ENCODE data around the gene DESI2. TPM values are rescaled to one million over a fixed set of nuclear protein-coding genes. Genes with fewer than 3 reads are reported as not detected.

Gene DESI2
- total RNA-seq, 1 experiment from 2014 or later: 58.7 TPM

GRCh38 chr1:244653439-244654107, 647 bp downstream of the DESI2 start:
- POLR2A ChIA-PET (ENCODE audit: unreplicated experiment): interaction anchor here (0.5 kb wide), 1 partner anchor 83 kb away, joined by 14 read pairs; no protein-coding TSS in a partner anchor
- H3K79me2 ChIP-seq (ENCODE audit: low read length): peaks cover 55% of the 10 kb centered on the region
- peak overlapping the region; percentile 91 for H3K4me3 ChIP-seq (ENCODE audit: low read length)
- H3K9ac ChIP-seq (ENCODE audit: low read length): peak overlapping the region; percentile 90
- H3K27ac ChIP-seq (ENCODE audit: low read length): peak overlapping the region; percentile 30; the same call in 1 of the 2 replicates
- intact Hi-C loops (cut with micrococcal nuclease): loop anchor here (1.0 to 10.0 kb wide), 5 partner anchors 50 to 318 kb away; partner anchors contain the start of gene COX20
- CTCF ChIA-PET: interaction anchor here (0.7 kb wide), 1 partner anchor 389 kb away, joined by 4 read pairs; no protein-coding TSS in a partner anchor
- H3K4me1 ChIP-seq (ENCODE audit: insufficient read depth, low read length): peaks cover 27% of the 10 kb centered on the region
- no peaks in the 10 kb centered on the region for H3K9me3 ChIP-seq (ENCODE audit: low read length)
- peaks cover 27% of the 10 kb centered on the region for H4K20me1 ChIP-seq (ENCODE audit: low read length)
- H3K27me3 ChIP-seq (ENCODE audit: low read length): no peaks in the 10 kb centered on the region
- peak overlapping the region; percentile 93 for H3K4me2 ChIP-seq (ENCODE audit: low read length)
- H3K36me3 ChIP-seq (ENCODE audit: low read depth, low read length): peaks cover 17% of the 10 kb centered on the region
- peak; percentile 39 for DNase-seq
- no peak for ATAC-seq
- no peaks in the 10 kb centered on the region for H3K9me2 ChIP-seq (replicated peaks; ENCODE audit: low read length)
- TF ChIP-seq CTCF (conservative IDR thresholded peaks at IDR 0.05; ENCODE audit: low read depth, low read length): no peak
- TF ChIP-seq EZH2 (IDR thresholded peaks at IDR 0.05; ENCODE audit: low read length, unreplicated experiment): no peak
- TF ChIP-seq EZH2phosphoT487 (IDR thresholded peaks at IDR 0.05; ENCODE audit: borderline replicate concordance, low read length): no peak
- BruUV-seq (replicated peaks): no TSS peak
- no peaks in the 10 kb centered on the region for H3F3A ChIP-seq (ENCODE audit: low read length, unreplicated experiment)
- H2AFZ ChIP-seq (ENCODE audit: low read length): peak overlapping the region; percentile 66

- ChIA-PET POLR2A (ENCODE audit: unreplicated experiment) (no interaction called here), CTCF (interaction anchor here (0.7 kb wide), 1 partner anchor 388 kb away, joined by 4 read pairs; no protein-coding TSS in a partner anchor)
- Histone ChIP-seq H3K36me3 (ENCODE audit: low read depth, low read length) (peaks cover 20% of the 10 kb centered on the region), H3K9me3 (ENCODE audit: low read length) (no peaks in the 10 kb centered on the region), H3K79me2 (ENCODE audit: low read length) (peaks cover 63% of the 10 kb centered on the region), H3K9ac (ENCODE audit: low read length) (peak overlapping the region; percentile 90), H3K9me2 (replicated peaks; ENCODE audit: low read length) (no peaks in the 10 kb centered on the region), H3F3A (ENCODE audit: low read length, unreplicated experiment) (no peaks in the 10 kb centered on the region), H3K4me1 (ENCODE audit: insufficient read depth, low read length) (peaks cover 28% of the 10 kb centered on the region), H3K27ac (ENCODE audit: low read length) (no peak overlapping the region), H3K4me2 (ENCODE audit: low read length) (peak overlapping the region; percentile 93), H4K20me1 (ENCODE audit: low read length) (peaks cover 27% of the 10 kb centered on the region), H3K4me3 (ENCODE audit: low read length) (peak overlapping the region; percentile 91), H3K27me3 (ENCODE audit: low read length) (no peaks in the 10 kb centered on the region), H2AFZ (ENCODE audit: low read length) (peak overlapping the region; percentile 66)
- no peak for TF ChIP-seq EZH2phosphoT487 (IDR thresholded peaks at IDR 0.05; ENCODE audit: borderline replicate concordance, low read length)
- intact Hi-C loops (cut with micrococcal nuclease): loop anchor here (2.0 to 10.0 kb wide), 3 partner anchors 60 to 308 kb away; no protein-coding TSS in a partner anchor
- DNase-seq: peak; percentile 20
- BruUV-seq (replicated peaks): TSS peak; percentile 36
- ATAC-seq: no peak
Observed at GRCh38 chr1:244654108-244655038, 1.4 kb downstream of the DESI2 start.

- H3K79me2 ChIP-seq (ENCODE audit: low read length): peaks cover 71% of the 10 kb centered on the region
- CTCF ChIA-PET: no interaction called here
- no peaks in the 10 kb centered on the region for H3K9me3 ChIP-seq (ENCODE audit: low read length)
- H3K36me3 ChIP-seq (ENCODE audit: low read depth, low read length): peaks cover 22% of the 10 kb centered on the region
- peak overlapping the region; percentile 93 for H3K4me2 ChIP-seq (ENCODE audit: low read length)
- TF ChIP-seq CTCF (conservative IDR thresholded peaks at IDR 0.05; ENCODE audit: low read depth, low read length) (no peak), EZH2 (IDR thresholded peaks at IDR 0.05; ENCODE audit: low read length, unreplicated experiment) (no peak), EZH2phosphoT487 (IDR thresholded peaks at IDR 0.05; ENCODE audit: borderline replicate concordance, low read length) (no peak)
- H3K9ac ChIP-seq (ENCODE audit: low read length): peak overlapping the region; percentile 90; the same call in 1 of the 2 replicates
- ATAC-seq: no peak
- no peaks in the 10 kb centered on the region for H3F3A ChIP-seq (ENCODE audit: low read length, unreplicated experiment)
- intact Hi-C loops (cut with micrococcal nuclease): loop anchor here (2.0 to 10.0 kb wide), 3 partner anchors 60 to 307 kb away; no protein-coding TSS in a partner anchor
- no peak overlapping the region for H2AFZ ChIP-seq (ENCODE audit: low read length)
- H3K4me1 ChIP-seq (ENCODE audit: insufficient read depth, low read length): peaks cover 34% of the 10 kb centered on the region
- H3K27me3 ChIP-seq (ENCODE audit: low read length): no peaks in the 10 kb centered on the region
- peak overlapping the region; percentile 91 for H3K4me3 ChIP-seq (ENCODE audit: low read length)
- POLR2A ChIA-PET (ENCODE audit: unreplicated experiment): no interaction called here
- no peak for DNase-seq
- H3K27ac ChIP-seq (ENCODE audit: low read length): no peak overlapping the region
- BruUV-seq (replicated peaks): no TSS peak
- H3K9me2 ChIP-seq (replicated peaks; ENCODE audit: low read length): no peaks in the 10 kb centered on the region
- H4K20me1 ChIP-seq (ENCODE audit: low read length): peaks cover 27% of the 10 kb centered on the region
Observed at GRCh38 chr1:244655186-244655585, 2.3 kb downstream of the DESI2 start.

All from PC-3 (cell line).